IPS-15b (cell line): ENCODE results near the gene OLFML1.
A peak's percentile ranks its signal among the peaks of the same experiment; 100 is the strongest.

Experiments
- H3K27me3 ChIP-seq: one replicate; pipeline ENCODE4 v1.6.1; 2013; ENCODE audit warnings: low read length; ENCODE audit not compliant: control insufficient read depth, insufficient read depth
- H3K36me3 ChIP-seq: one replicate; pipeline ENCODE4 v1.6.1; 2013; ENCODE audit warnings: low read length; ENCODE audit not compliant: control insufficient read depth, insufficient read depth
- H3K4me1 ChIP-seq: one replicate; pipeline ENCODE4 v1.6.1; 2013; ENCODE audit warnings: mild to moderate bottlenecking, low read length; ENCODE audit not compliant: control insufficient read depth, insufficient read depth
- H3K4me3 ChIP-seq: one replicate; pipeline ENCODE4 v1.5.1; 2013; ENCODE audit warnings: low read depth, low read length
- H3K9ac ChIP-seq: one replicate; pipeline ENCODE4 v1.6.1; 2013; ENCODE audit warnings: low read depth, mild to moderate bottlenecking, low read length
- H3K9me3 ChIP-seq: one replicate; pipeline ENCODE4 v1.6.1; 2013; ENCODE audit warnings: mild to moderate bottlenecking, low read length; ENCODE audit not compliant: control insufficient read depth, insufficient read depth

Gene OLFML1

DNA sequence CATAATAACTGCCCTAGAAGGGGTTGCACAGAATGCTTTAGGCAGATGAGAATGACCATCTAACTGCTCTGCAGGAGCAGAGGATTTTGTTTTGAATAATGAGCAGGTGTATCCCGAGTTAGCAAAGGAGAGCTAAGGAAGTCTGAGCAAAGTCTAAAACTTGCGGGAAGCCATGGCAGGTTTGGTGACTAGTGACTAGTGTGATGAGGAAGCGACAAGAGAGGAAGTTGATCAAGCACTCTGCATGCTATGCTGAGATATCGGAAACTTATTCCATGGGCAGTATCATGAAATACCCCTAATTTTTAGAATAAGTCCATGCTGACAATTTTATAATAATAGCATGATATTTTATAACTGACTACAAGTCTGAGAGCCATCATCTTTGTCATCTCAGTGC, 12.9 kb downstream of the OLFML1 start:
- no peaks in the 10 kb centered on the region for H3K27me3 ChIP-seq
- H3K4me3 ChIP-seq = no peak overlapping the region
- H3K9ac ChIP-seq = no peak overlapping the region
- H3K4me1 ChIP-seq = peaks cover 8% of the 10 kb centered on the region
- no peaks in the 10 kb centered on the region for H3K9me3 ChIP-seq
- H3K36me3 ChIP-seq = no peaks in the 10 kb centered on the region

DNA sequence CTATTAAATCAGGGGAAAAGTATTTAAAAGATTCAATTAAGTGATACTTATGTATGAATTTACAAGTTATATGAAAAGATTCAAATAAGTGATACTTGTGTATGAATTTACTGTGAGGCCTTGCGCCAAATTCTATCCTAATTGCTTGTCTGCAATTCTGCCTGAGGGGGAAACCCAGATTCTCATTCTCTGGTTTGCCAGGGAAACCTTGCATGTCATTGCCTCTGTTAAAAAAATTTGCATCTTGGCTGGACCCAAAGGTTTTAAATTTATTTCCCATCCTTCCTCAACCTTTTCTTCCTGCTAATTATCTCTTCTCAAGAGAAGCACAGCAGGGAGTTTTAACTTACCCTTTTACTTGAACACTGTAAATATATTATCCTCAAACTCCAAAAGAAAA, 13.8 kb downstream of the OLFML1 start:
- no peak overlapping the region for H3K4me3 ChIP-seq
- no peaks in the 10 kb centered on the region for H3K27me3 ChIP-seq
- H3K36me3 ChIP-seq = no peaks in the 10 kb centered on the region
- H3K9me3 ChIP-seq = no peaks in the 10 kb centered on the region
- H3K4me1 ChIP-seq = peaks cover 8% of the 10 kb centered on the region
- no peak overlapping the region for H3K9ac ChIP-seq

- H3K4me1 ChIP-seq = peaks cover 8% of the 10 kb centered on the region
- no peak overlapping the region for H3K9ac ChIP-seq
- no peaks in the 10 kb centered on the region for H3K36me3 ChIP-seq
- H3K4me3 ChIP-seq = no peak overlapping the region
- H3K9me3 ChIP-seq = no peaks in the 10 kb centered on the region
- H3K27me3 ChIP-seq = no peaks in the 10 kb centered on the region
Measured at GRCh38 chr11:7500251-7500650, 14.9 kb downstream of the OLFML1 start.

DNA sequence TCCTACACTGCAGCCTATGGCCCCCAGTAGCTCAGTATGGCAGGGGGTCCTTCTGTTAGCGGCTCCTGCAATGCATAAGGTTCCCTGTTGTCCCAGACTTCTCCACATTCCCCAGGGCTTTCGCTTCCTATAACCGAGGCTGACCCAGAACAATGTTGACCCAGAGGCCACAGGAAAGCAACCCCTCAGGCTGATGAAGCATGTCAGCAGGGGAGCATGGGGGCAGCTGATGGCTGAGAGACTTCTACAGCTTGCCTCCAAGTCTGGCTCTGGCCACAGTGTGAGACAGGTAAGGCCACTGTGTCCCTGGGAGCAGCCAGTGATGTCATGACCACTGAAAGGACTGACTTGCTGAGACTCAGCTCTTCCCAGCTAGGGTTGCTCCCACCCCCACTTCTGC, 15.9 kb downstream of the OLFML1 start:
- peaks cover 8% of the 10 kb centered on the region for H3K4me1 ChIP-seq
- no peaks in the 10 kb centered on the region for H3K27me3 ChIP-seq
- H3K4me3 ChIP-seq = no peak overlapping the region
- no peaks in the 10 kb centered on the region for H3K36me3 ChIP-seq
- H3K9ac ChIP-seq = no peak overlapping the region
- no peaks in the 10 kb centered on the region for H3K9me3 ChIP-seq

GRCh38 chr11:7501894-7502293, 16.6 kb downstream of the OLFML1 start:
- no peaks in the 10 kb centered on the region for H3K9me3 ChIP-seq
- H3K4me1 ChIP-seq = peaks cover 8% of the 10 kb centered on the region
- no peak overlapping the region for H3K4me3 ChIP-seq
- no peak overlapping the region for H3K9ac ChIP-seq
- H3K36me3 ChIP-seq = no peaks in the 10 kb centered on the region
- no peaks in the 10 kb centered on the region for H3K27me3 ChIP-seq

- Histone ChIP-seq H3K9ac (no peak overlapping the region), H3K4me3 (no peak overlapping the region)
Measured at GRCh38 chr11:7506243-7506642, 20.9 kb downstream of the OLFML1 start.

GRCh38 chr11:7508087-7508486, 22.8 kb downstream of the OLFML1 start:
- Histone ChIP-seq H3K9ac (no peak overlapping the region), H3K4me1 (peaks cover 5% of the 10 kb centered on the region), H3K4me3 (no peak overlapping the region), H3K27me3 (no peaks in the 10 kb centered on the region), H3K36me3 (no peaks in the 10 kb centered on the region), H3K9me3 (no peaks in the 10 kb centered on the region)

More at GRCh38 chr11:7506243-7506642, 20.9 kb downstream of the OLFML1 start:
- Histone ChIP-seq H3K36me3 (no peaks in the 10 kb centered on the region), H3K27me3 (no peaks in the 10 kb centered on the region), H3K9me3 (no peaks in the 10 kb centered on the region), H3K4me1 (no peaks in the 10 kb centered on the region)

- Histone ChIP-seq H3K4me3 (no peak overlapping the region), H3K9ac (no peak overlapping the region), H3K9me3 (no peaks in the 10 kb centered on the region), H3K27me3 (peaks cover 9% of the 10 kb centered on the region), H3K36me3 (no peaks in the 10 kb centered on the region), H3K4me1 (peaks cover 5% of the 10 kb centered on the region)
Measured at GRCh38 chr11:7509966-7510365, 24.7 kb downstream of the OLFML1 start.

DNA sequence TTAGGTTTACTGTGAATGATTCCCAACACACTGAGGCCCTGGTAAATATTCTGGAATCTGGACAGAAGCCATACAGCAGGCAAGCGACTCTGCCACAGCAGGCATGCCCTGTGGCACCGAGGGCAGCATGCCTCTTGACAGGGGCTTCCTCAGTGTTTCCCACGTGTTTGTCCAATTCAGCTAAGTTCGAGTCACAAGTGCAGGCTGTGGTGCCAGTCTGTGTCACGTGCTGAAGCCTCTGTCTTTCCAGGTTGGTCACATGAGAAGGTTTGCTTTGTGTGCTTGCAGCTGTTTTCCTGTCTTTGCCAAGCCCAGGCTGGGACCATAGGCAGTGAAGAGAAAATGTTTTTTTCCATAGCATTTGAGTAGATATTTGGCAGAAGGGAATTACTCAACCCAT, 26.1 kb downstream of the OLFML1 start:
- no peaks in the 10 kb centered on the region for H3K9me3 ChIP-seq
- no peak overlapping the region for H3K9ac ChIP-seq
- peaks cover 5% of the 10 kb centered on the region for H3K4me1 ChIP-seq
- no peak overlapping the region for H3K4me3 ChIP-seq
- no peaks in the 10 kb centered on the region for H3K36me3 ChIP-seq
- H3K27me3 ChIP-seq = peaks cover 16% of the 10 kb centered on the region

DNA sequence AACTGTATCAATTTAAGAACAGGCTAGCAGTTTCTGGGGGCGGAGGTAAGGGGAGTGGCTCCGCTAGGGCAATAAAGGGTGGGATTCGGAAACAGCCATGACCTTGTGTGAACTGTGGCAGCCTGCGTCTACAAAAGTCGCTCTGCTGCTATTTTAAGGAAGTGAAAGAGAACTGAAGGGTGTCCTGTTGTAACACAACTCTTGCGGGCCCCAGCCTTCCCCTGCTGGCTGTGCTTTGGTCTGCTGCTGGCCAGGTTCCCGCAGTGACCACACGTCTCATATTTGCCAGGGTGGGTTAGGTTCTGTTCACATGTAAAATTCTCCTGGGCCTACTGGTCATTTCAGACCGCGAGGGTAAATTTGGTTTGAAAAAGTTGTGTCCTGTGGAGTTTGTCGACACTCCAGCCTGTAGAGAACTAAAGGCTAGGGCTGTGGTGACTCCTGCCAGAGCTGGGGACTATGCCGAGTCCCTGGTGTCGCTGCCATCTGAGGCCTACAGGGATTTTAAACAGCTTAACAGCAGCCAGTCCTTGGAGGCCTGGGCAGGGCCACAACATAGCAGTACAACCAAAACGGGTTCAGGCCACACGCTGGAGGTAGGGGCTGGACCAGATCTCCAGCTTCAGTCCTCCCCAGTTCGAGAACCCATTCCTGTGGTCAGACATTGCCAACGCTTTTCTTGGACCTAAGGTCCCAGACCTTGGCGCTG, 27.4 kb downstream of the OLFML1 start:
- Histone ChIP-seq H3K9me3 (no peaks in the 10 kb centered on the region), H3K9ac (no peak overlapping the region), H3K27me3 (peaks cover 16% of the 10 kb centered on the region), H3K4me3 (peak overlapping the region; percentile 85), H3K4me1 (peaks cover 5% of the 10 kb centered on the region), H3K36me3 (no peaks in the 10 kb centered on the region)

GRCh38 chr11:7513234-7514098, 28.2 kb downstream of the OLFML1 start, which contains the start of gene PPFIBP2:
Gene PPFIBP2, plus strand, starts transcription at chr11:7513999. Its CDS starts 35,477 bp downstream, at chr11:7549476.
- H3K4me1 ChIP-seq = peaks cover 5% of the 10 kb centered on the region
- peaks cover 16% of the 10 kb centered on the region for H3K27me3 ChIP-seq
- no peaks in the 10 kb centered on the region for H3K9me3 ChIP-seq
- H3K9ac ChIP-seq = peak within 1 kb of the TSS; percentile 70
- H3K4me3 ChIP-seq = peak within 1 kb of the TSS; percentile 85
- H3K36me3 ChIP-seq = no peaks in the 10 kb centered on the region
